GM12874 (cell line): ENCODE measurements around the gene PHEX.

Source experiments
- CTCF ChIP-seq: IDR thresholded peaks from 2 replicates; pipeline ENCODE4 v1.5.1; 2011; ENCODE audit warnings: low read depth, mild to moderate bottlenecking, control low read depth, low read length, moderate library complexity; ENCODE audit not compliant: insufficient read depth

The PHEX gene

DNA sequence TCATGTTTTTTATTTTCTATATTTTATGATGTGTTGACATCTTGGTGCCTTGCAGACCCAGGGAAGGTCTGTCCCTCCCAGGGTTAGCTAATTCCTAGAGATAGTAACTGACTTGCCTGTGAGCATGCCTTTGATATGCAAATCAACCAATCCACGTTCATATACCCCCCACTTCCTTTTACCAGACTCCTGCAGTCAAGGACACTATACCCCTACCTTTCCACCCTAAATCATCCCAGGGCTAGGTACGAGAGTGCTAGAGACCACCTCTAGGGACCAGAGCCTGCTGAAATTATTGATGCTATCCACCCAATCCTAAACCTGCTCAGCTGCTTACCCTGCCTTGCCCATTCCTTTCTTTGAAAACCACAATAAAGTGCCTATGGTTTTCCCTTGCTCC lies 7.5 kb upstream of the PHEX start:
- TF ChIP-seq CTCF: no peak

DNA sequence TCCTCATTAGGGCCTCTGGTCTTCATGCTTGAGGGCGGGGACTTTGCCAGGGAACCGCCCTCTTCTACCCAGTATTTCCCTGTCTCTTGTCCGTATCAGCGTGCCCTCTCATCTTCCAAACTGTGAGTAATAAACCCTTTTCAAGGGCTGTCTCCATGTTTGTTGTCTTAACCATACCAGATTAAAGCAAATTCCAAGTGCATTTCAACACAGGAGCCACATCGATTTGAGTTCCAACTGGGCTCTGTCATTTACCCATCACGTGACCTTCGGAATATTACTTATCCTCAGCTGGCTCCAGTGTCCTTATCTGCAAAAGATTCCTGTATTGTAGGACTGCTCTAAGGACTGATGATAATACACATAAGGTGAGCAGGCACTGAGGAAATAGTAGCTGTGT lies 6.4 kb upstream of the PHEX start:
- TF ChIP-seq CTCF: no peak

- TF ChIP-seq CTCF: no peak
Observed at GRCh38 chrX:22026731-22027130, 5.4 kb upstream of the PHEX start.

- no peak for TF ChIP-seq CTCF
Observed at GRCh38 chrX:22032506-22032905, 381 bp downstream of the PHEX start.

GRCh38 chrX:22033818-22034217 lies 1.7 kb downstream of the PHEX start:
- TF ChIP-seq CTCF: no peak

GRCh38 chrX:22035236-22035635 lies 3.1 kb downstream of the PHEX start:
- TF ChIP-seq CTCF: no peak

DNA sequence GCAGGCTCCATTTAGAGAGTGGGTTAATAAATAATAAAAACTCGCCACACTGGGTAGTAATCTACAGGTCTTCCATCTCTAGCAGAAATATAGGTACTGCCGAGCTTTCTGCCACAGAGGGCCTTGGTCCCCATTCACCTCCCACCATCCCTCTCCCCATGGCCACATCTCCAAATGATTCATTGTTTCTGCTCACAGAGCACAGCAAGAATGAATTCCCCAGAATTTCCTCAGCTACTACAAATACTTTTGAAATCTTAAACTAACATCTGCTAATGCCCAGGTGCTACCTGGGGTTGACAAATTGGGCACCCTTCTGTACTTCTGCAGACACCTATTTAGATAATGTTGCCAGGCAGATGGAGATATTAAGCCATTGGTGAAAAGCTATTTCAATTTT lies 5.1 kb downstream of the PHEX start:
- TF ChIP-seq CTCF: no peak
